Peyer's patch (tissue), 4 donors: ENCODE measurements around the gene TCF12.

ENCODE experiments used
- POLR2A ChIP-seq, 2 donors: fragments of 450-650 bp; IDR thresholded peaks; one replicate each; pipeline ENCODE4 v1.5.1; 2017; ENCODE audit warnings: antibody characterized with exemption in 2 of 2, mild to moderate bottlenecking in 2 of 2, moderate library complexity in 2 of 2
- TF ChIP-seq, protein P1 (sequence below), 6 experiments: fragments of 450-650 bp in 4 of 6; fragments of 200-600 bp in 2 of 6; sonication (generic) in 1 of 6; IDR thresholded peaks; one replicate each; pipeline ENCODE4 v1.5.1; 2017 to 2019; ENCODE audit warnings: antibody characterized with exemption in 6 of 6, mild to moderate bottlenecking in 3 of 6, moderate library complexity in 1 of 6

DNA sequence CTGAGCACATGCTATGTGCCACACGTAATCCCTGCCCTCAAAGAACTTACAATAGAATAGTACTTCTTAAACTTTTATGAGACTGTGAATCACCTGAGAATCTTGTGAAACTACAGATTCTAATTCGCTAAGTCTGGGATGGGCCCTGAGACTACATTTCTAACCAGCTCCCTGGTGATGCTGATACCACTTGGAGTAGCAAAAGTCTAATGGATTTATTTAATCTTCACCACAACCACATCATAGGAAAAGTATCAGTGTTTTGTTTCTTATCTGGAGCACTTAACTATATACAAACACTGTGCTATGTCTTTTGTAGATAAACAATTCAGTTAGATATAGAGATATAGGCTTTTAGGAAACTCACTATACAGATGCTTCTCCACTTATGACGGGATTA is 23.8 kb upstream of the TCF12 start:
- TF ChIP-seq, protein P1, sequence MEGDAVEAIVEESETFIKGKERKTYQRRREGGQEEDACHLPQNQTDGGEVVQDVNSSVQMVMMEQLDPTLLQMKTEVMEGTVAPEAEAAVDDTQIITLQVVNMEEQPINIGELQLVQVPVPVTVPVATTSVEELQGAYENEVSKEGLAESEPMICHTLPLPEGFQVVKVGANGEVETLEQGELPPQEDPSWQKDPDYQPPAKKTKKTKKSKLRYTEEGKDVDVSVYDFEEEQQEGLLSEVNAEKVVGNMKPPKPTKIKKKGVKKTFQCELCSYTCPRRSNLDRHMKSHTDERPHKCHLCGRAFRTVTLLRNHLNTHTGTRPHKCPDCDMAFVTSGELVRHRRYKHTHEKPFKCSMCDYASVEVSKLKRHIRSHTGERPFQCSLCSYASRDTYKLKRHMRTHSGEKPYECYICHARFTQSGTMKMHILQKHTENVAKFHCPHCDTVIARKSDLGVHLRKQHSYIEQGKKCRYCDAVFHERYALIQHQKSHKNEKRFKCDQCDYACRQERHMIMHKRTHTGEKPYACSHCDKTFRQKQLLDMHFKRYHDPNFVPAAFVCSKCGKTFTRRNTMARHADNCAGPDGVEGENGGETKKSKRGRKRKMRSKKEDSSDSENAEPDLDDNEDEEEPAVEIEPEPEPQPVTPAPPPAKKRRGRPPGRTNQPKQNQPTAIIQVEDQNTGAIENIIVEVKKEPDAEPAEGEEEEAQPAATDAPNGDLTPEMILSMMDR (IDR thresholded peaks at IDR 0.05) = no peak
- no peak for TF ChIP-seq POLR2A (IDR thresholded peaks at IDR 0.05)
